ENCODE data around the gene NYAP2. TPM values are rescaled to one million over a fixed set of nuclear protein-coding genes. Genes with fewer than 3 reads are reported as not detected.

Gene NYAP2
- polyA plus RNA-seq, 1 experiment = not detected

DNA sequence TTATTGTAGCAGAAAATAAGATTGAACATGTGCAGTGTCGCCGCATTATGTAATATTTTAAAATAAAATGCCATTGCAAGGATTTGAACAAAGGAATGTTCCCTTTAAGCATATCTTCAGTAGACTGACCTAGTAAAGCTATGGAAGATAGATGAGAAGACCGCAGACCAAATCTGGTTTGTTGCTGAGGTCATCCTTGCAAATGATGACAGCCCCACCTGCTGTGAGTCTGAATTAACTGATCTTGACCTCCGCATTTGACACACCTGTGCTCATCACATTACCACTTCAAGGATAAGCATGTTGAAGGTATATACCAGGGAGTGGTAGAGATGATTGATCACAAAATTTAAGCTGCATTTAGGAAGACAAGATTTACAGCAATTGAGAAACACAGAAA is 96.2 kb downstream of the NYAP2 start:
- ChIA-PET CTCF (interaction anchor here (0.7 kb wide), 1 partner anchor 14 kb away, joined by 3 read pairs; no protein-coding TSS in a partner anchor), POLR2A (no interaction called here)
- TF ChIP-seq, protein P1, sequence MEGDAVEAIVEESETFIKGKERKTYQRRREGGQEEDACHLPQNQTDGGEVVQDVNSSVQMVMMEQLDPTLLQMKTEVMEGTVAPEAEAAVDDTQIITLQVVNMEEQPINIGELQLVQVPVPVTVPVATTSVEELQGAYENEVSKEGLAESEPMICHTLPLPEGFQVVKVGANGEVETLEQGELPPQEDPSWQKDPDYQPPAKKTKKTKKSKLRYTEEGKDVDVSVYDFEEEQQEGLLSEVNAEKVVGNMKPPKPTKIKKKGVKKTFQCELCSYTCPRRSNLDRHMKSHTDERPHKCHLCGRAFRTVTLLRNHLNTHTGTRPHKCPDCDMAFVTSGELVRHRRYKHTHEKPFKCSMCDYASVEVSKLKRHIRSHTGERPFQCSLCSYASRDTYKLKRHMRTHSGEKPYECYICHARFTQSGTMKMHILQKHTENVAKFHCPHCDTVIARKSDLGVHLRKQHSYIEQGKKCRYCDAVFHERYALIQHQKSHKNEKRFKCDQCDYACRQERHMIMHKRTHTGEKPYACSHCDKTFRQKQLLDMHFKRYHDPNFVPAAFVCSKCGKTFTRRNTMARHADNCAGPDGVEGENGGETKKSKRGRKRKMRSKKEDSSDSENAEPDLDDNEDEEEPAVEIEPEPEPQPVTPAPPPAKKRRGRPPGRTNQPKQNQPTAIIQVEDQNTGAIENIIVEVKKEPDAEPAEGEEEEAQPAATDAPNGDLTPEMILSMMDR (IDR thresholded peaks at IDR 0.05; ENCODE audit: insufficient read depth, low read depth, low read length) = no peak
- H3K36me3 ChIP-seq (ENCODE audit: control insufficient read depth, insufficient read depth, low read length) = no peaks in the 10 kb centered on the region
- no peaks in the 10 kb centered on the region for H3K27me3 ChIP-seq (ENCODE audit: control insufficient read depth, insufficient read depth, low read length)
- DNase-seq (ENCODE audit: low read depth) = no peak
- H3K4me3 ChIP-seq (ENCODE audit: low read depth, low read length) = no peak overlapping the region

DNA sequence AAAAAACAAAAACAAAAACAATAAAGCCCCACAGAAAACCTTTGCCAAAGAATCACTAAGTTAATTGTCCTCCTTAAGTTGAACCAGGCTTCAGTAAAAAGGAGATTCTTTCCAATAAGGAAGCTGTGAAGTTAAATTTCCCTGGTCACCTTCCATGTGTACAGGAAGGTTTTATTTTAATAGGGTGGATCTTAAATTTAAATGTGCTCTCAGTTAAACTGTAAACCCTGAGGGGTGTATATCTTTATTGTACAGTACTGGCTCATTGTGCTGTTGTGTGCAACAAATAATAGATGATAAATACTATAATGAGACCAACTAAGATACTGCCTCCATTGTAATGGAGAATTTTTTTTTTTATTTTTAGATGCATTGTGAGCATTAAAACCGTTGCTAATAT is 97.1 kb downstream of the NYAP2 start:
- POLR2A ChIA-PET = no interaction called here
- TF ChIP-seq, protein P1 (IDR thresholded peaks at IDR 0.05; ENCODE audit: insufficient read depth, low read depth, low read length) = no peak
- Histone ChIP-seq H3K27me3 (ENCODE audit: control insufficient read depth, insufficient read depth, low read length) (no peaks in the 10 kb centered on the region), H3K4me3 (ENCODE audit: low read depth, low read length) (no peak overlapping the region), H3K36me3 (ENCODE audit: control insufficient read depth, insufficient read depth, low read length) (no peaks in the 10 kb centered on the region)
- DNase-seq (ENCODE audit: low read depth) = no peak
- CTCF ChIA-PET = no interaction called here

DNA sequence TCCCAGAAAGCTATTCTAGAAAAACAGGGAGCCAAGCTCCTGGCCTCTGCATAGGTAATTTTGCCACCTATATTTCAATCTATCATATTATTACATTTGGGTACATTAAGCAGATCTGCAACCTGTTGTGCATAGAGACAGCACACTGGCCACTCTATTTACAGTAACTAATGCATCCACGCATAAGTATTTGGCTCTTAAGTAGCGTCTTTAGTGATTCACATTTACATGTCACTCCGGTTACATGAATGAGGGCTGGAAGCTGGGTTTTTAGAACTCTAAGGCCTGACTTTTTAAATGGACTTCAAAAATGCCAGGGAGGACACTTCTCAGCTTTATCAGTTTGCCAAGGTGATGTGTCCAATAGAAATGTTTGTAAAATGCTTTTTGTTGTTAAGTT is 97.7 kb downstream of the NYAP2 start:
- H3K27me3 ChIP-seq (ENCODE audit: control insufficient read depth, insufficient read depth, low read length) = no peaks in the 10 kb centered on the region
- no peaks in the 10 kb centered on the region for H3K36me3 ChIP-seq (ENCODE audit: control insufficient read depth, insufficient read depth, low read length)
- POLR2A ChIA-PET = no interaction called here
- DNase-seq (ENCODE audit: low read depth) = no peak
- TF ChIP-seq, protein P1 (IDR thresholded peaks at IDR 0.05; ENCODE audit: insufficient read depth, low read depth, low read length) = no peak
- CTCF ChIA-PET = no interaction called here
- H3K4me3 ChIP-seq (ENCODE audit: low read depth, low read length) = no peak overlapping the region

DNA sequence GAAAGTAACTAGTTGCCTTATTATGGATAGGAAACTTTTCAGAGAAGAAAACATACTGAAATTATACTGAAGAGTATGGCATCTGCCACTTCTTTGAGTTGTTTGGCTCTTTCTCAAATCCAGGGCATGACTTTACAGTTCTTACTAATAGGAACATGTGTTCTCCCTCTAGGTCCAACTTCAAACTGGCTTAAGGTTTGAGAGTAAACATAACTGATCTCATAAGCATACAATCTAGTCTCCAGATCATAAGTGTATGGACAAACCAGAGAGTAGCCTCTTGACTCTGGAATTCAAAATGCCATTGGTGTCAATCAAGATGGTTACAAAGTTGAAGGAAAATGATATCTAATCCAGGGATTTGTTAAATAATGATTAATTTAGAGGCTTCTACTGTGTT is 101.5 kb downstream of the NYAP2 start:
- no peak overlapping the region for H3K4me3 ChIP-seq (ENCODE audit: low read depth, low read length)
- no peaks in the 10 kb centered on the region for H3K36me3 ChIP-seq (ENCODE audit: control insufficient read depth, insufficient read depth, low read length)
- no peak for DNase-seq (ENCODE audit: low read depth)
- H3K27me3 ChIP-seq (ENCODE audit: control insufficient read depth, insufficient read depth, low read length) = no peaks in the 10 kb centered on the region
- TF ChIP-seq, protein P1 (IDR thresholded peaks at IDR 0.05; ENCODE audit: insufficient read depth, low read depth, low read length) = no peak
- CTCF ChIA-PET = interaction anchor here (0.7 kb wide), 1 partner anchor 11 kb away, joined by 3 read pairs; no protein-coding TSS in a partner anchor
- POLR2A ChIA-PET = no interaction called here

DNA sequence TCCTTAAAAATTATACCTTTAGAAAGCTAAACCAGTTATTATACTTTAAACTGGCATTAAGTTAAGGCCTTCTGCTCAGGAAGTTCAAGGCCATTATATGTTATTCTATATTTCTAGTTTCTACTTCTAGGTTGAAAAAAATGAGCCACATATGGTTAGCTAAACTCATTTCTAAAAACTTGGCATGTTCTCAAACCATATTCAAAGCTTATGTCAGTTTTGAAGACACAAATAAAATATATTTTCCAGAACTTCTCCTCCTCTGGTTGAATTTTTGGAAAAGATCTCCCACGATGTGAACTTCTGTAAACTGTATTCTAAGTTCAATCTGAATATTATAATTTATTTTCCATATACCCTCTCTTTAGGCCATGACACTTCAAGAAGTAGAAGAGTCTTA is 103.5 kb downstream of the NYAP2 start:
- Histone ChIP-seq H3K4me3 (ENCODE audit: low read depth, low read length) (no peak overlapping the region), H3K27me3 (ENCODE audit: control insufficient read depth, insufficient read depth, low read length) (no peaks in the 10 kb centered on the region), H3K36me3 (ENCODE audit: control insufficient read depth, insufficient read depth, low read length) (no peaks in the 10 kb centered on the region)
- CTCF ChIA-PET = interaction anchor here (0.6 kb wide), 1 partner anchor 47 kb away, joined by 3 read pairs; no protein-coding TSS in a partner anchor
- TF ChIP-seq, protein P1 (IDR thresholded peaks at IDR 0.05; ENCODE audit: insufficient read depth, low read depth, low read length) = no peak
- POLR2A ChIA-PET = no interaction called here
- DNase-seq (ENCODE audit: low read depth) = no peak
